ENCODE results near the gene PRKCE. TPM values are rescaled to one million over a fixed set of nuclear protein-coding genes. Genes with fewer than 3 reads are reported as not detected.

Gene PRKCE
- total RNA-seq, 1 experiment from 2014 or later, result 4.4 TPM

DNA sequence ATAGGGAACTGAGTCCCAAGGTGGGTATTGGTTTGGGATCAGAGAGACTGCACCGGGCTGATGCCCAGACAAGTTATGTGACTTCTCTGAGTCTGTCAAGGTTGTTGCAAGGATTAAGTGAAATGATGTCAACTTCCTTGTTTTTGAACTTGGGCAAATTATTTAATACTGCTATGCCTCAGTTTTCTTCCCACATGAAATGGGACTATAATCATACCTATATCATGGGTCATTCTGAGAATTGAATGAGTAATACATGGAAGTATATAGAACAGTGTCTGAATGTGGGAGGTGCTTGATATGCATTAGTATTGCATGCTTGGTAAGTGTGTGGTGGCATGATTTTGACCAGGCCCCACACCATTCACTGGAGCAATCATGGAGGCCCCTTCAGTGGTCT lies 99.0 kb downstream of the PRKCE start:
- no peaks in the 10 kb centered on the region for H3K36me3 ChIP-seq (ENCODE audit: control insufficient read depth, insufficient read depth, low read length)
- intact Hi-C loops (cut with micrococcal nuclease; ENCODE audit: unreplicated experiment), result no loop called here
- CTCF ChIA-PET, result no interaction called here
- H3K27me3 ChIP-seq (replicated peaks; ENCODE audit: control insufficient read depth, insufficient read depth, low read length), result no peaks in the 10 kb centered on the region
- H3K4me3 ChIP-seq (ENCODE audit: low read depth, low read length), result no peak overlapping the region
- Mint-ChIP-seq H3K27ac (ENCODE audit: unreplicated experiment) (no peak overlapping the region), H3K4me3 (ENCODE audit: unreplicated experiment) (no peak overlapping the region), H3K36me3 (ENCODE audit: insufficient read depth, unreplicated experiment) (no peaks in the 10 kb centered on the region), H3K9me3 (ENCODE audit: unreplicated experiment) (peaks cover 10% of the 10 kb centered on the region), H3K4me1 (ENCODE audit: low read depth, unreplicated experiment) (no peaks in the 10 kb centered on the region), H3K27me3 (ENCODE audit: insufficient read depth, unreplicated experiment) (peaks cover 3% of the 10 kb centered on the region)
- H3K4me1 ChIP-seq, result no peaks in the 10 kb centered on the region
- no TSS peak for BruUV-seq (replicated peaks)
- peaks cover 7% of the 10 kb centered on the region; the same call in 1 of the 2 replicates for H3K9me3 ChIP-seq
- POLR2A ChIA-PET, result no interaction called here
- TF ChIP-seq, protein P1, sequence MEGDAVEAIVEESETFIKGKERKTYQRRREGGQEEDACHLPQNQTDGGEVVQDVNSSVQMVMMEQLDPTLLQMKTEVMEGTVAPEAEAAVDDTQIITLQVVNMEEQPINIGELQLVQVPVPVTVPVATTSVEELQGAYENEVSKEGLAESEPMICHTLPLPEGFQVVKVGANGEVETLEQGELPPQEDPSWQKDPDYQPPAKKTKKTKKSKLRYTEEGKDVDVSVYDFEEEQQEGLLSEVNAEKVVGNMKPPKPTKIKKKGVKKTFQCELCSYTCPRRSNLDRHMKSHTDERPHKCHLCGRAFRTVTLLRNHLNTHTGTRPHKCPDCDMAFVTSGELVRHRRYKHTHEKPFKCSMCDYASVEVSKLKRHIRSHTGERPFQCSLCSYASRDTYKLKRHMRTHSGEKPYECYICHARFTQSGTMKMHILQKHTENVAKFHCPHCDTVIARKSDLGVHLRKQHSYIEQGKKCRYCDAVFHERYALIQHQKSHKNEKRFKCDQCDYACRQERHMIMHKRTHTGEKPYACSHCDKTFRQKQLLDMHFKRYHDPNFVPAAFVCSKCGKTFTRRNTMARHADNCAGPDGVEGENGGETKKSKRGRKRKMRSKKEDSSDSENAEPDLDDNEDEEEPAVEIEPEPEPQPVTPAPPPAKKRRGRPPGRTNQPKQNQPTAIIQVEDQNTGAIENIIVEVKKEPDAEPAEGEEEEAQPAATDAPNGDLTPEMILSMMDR (IDR thresholded peaks at IDR 0.05; ENCODE audit: insufficient read depth in 1 of 2, low read depth in 1 of 2, low read length in 1 of 2, severe bottlenecking in 1 of 2, unreplicated experiment in 1 of 2), result no peak
- DNase-seq, result no peak

DNA sequence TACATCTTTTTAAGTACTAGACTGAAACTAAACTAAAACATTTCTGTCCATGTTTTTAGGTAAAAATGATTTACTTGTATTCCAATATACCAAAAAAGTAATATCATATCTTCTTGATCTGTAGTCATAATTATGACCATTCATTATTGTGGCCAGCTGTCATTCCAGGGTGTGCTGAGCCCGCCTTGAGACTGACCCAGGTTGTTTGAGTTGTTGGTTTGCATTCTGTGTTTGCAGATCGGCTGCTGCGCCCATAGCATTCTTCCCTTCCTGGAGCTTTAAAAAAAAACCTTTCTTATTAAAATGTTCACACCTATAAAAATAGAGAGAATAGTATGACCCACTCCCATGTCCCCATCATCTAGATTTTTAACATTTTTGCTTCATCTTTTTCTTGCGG lies 101.9 kb downstream of the PRKCE start:
- Histone ChIP-seq H3K4me3 (ENCODE audit: low read depth, low read length) (no peak overlapping the region), H3K36me3 (ENCODE audit: control insufficient read depth, insufficient read depth, low read length) (no peaks in the 10 kb centered on the region), H3K27me3 (replicated peaks; ENCODE audit: control insufficient read depth, insufficient read depth, low read length) (no peaks in the 10 kb centered on the region), H3K9me3 (0 out of 2 replicates have a peak, but pooled peaks cover 4% of the 10 kb centered on the region), H3K4me1 (no peaks in the 10 kb centered on the region)
- H3K4me1 Mint-ChIP-seq (ENCODE audit: low read depth, unreplicated experiment), result no peaks in the 10 kb centered on the region
- H3K9me3 Mint-ChIP-seq (ENCODE audit: unreplicated experiment), result no peaks in the 10 kb centered on the region
- TF ChIP-seq, protein P1 (IDR thresholded peaks at IDR 0.05; ENCODE audit: insufficient read depth in 1 of 2, low read depth in 1 of 2, low read length in 1 of 2, severe bottlenecking in 1 of 2, unreplicated experiment in 1 of 2), result no peak
- H3K27me3 Mint-ChIP-seq (ENCODE audit: insufficient read depth, unreplicated experiment), result no peaks in the 10 kb centered on the region
- no peak for DNase-seq
- H3K36me3 Mint-ChIP-seq (ENCODE audit: insufficient read depth, unreplicated experiment), result no peaks in the 10 kb centered on the region
- no TSS peak for BruUV-seq (replicated peaks)
- intact Hi-C loops (cut with micrococcal nuclease; ENCODE audit: unreplicated experiment), result no loop called here
- CTCF ChIA-PET, result no interaction called here
- no peak overlapping the region for H3K27ac Mint-ChIP-seq (ENCODE audit: unreplicated experiment)
- H3K4me3 Mint-ChIP-seq (ENCODE audit: unreplicated experiment), result no peak overlapping the region
- POLR2A ChIA-PET, result no interaction called here

DNA sequence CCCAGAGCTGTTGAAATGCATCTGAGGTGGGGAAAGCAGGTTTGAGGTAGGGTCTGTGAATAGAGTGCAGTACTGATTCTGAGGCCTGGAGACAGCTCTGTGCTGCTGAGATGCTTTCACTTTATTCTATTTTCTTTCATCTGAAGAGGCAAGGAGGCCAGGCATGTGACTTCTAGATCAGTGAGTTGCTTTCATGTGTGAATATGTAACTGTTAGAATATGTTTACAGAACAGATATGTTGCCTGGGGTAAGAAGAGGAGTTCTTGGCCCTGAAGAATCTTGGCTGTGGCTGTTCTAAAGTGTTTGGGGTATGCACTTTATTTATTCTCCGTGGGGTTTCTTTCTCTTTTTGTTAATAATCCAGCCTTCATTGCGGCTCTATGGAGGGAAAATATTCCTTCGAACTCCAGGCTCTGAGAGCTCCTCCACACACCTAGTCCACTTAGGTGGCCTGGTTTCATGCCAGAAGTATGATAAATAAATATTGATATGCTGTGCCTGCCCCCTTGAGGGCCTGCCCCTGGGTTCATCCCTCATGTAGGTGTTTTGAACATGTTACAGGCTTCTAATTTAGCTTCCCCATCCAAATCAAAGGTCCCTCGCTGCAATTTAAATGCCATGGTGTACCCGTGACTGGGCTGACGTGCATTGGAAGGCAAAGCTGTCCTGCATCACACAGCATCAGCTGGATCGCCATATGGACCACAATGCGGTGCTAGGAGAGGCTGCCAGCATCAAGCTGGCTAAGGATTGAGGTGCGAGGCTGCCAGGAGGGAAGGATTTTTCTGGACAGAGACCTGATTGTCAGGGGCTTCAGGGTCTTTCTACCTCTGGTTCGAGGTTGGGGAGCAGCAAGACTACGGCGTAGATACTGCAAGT lies 102.9 kb downstream of the PRKCE start:
- ChIA-PET POLR2A (no interaction called here), CTCF (no interaction called here)
- Mint-ChIP-seq H3K27ac (ENCODE audit: unreplicated experiment) (no peak overlapping the region), H3K4me1 (ENCODE audit: low read depth, unreplicated experiment) (no peaks in the 10 kb centered on the region), H3K9me3 (ENCODE audit: unreplicated experiment) (no peaks in the 10 kb centered on the region), H3K27me3 (ENCODE audit: insufficient read depth, unreplicated experiment) (no peaks in the 10 kb centered on the region), H3K4me3 (ENCODE audit: unreplicated experiment) (no peak overlapping the region), H3K36me3 (ENCODE audit: insufficient read depth, unreplicated experiment) (no peaks in the 10 kb centered on the region)
- BruUV-seq (replicated peaks), result no TSS peak
- Histone ChIP-seq H3K27me3 (replicated peaks; ENCODE audit: control insufficient read depth, insufficient read depth, low read length) (no peaks in the 10 kb centered on the region), H3K4me3 (ENCODE audit: low read depth, low read length) (no peak overlapping the region), H3K36me3 (ENCODE audit: control insufficient read depth, insufficient read depth, low read length) (no peaks in the 10 kb centered on the region), H3K9me3 (0 out of 2 replicates have a peak, but pooled peaks cover 4% of the 10 kb centered on the region), H3K4me1 (no peaks in the 10 kb centered on the region)
- TF ChIP-seq, protein P1 (IDR thresholded peaks at IDR 0.05; ENCODE audit: insufficient read depth in 1 of 2, low read depth in 1 of 2, low read length in 1 of 2, severe bottlenecking in 1 of 2, unreplicated experiment in 1 of 2), result no peak
- DNase-seq, result no peak
- intact Hi-C loops (cut with micrococcal nuclease; ENCODE audit: unreplicated experiment), result no loop called here

Data from Caco-2 (cell line).